GM12801 (cell line): Measurements from ENCODE around the gene GPR62.

ENCODE experiments used
- CTCF ChIP-seq: IDR thresholded peaks from one replicate; pipeline ENCODE4 v1.5.1; 2011; ENCODE audit warnings: control low read depth; ENCODE audit not compliant: insufficient read length; ENCODE audit errors: extremely low read depth

GPR62 gene

GRCh38 chr3:51967384-51968169 lies 12.4 kb downstream of the GPR62 start, which contains the start of gene PCBP4:
Gene PCBP4, minus strand, starts transcription at chr3:51967454. Its CDS starts 6,214 bp downstream, at chr3:51961240.
- TF ChIP-seq CTCF: no peak

GRCh38 chr3:51968170-51968775 lies 13.1 kb downstream of the GPR62 start:
- no peak for TF ChIP-seq CTCF

GRCh38 chr3:51968883-51969678 lies 13.9 kb downstream of the GPR62 start:
- TF ChIP-seq CTCF: no peak

- TF ChIP-seq CTCF: no peak
These were observed 14.7 kb downstream of the GPR62 start for GRCh38 chr3:51969841-51970240.

GRCh38 chr3:51970606-51971300 lies 15.6 kb downstream of the GPR62 start:
- TF ChIP-seq CTCF: no peak

- TF ChIP-seq CTCF: no peak
These were observed 16.2 kb downstream of the GPR62 start for GRCh38 chr3:51971350-51971749.

GRCh38 chr3:51974277-51974962 lies 19.2 kb downstream of the GPR62 start:
- no peak for TF ChIP-seq CTCF
